ENCODE data around the gene NIF3L1.
A peak's percentile ranks its signal among the peaks of the same experiment; 100 is the strongest.

NIF3L1 gene

DNA sequence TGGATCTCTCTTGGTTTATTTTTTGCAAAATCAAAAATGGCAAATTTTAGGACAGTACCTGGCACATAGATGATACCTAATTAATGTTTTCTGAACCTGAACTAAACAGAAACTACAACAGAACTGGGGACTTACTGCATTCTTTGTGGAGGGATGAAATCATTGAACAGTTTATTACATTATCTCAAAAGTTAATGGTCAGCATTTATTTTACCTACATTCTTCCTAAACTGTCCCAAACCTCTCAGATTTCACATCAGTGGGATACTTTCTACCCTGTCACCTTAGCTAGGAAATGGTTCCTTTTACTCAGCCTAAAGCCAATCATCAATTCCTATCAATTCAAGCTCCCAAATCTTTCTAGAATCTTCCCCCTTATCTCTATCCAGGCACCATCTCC, 10.3 kb downstream of the NIF3L1 start:
- no peak overlapping the region for H3K9ac ChIP-seq (ENCODE audit: low read depth, low read length)
- no peaks in the 10 kb centered on the region for H3K9me3 ChIP-seq (ENCODE audit: insufficient read depth, low read length, severe bottlenecking)
- no peak overlapping the region for H3K27ac ChIP-seq (ENCODE audit: low read length)
- no peak overlapping the region for H3K4me2 ChIP-seq (ENCODE audit: insufficient read depth, low read length)
- TF ChIP-seq EZH2 (IDR thresholded peaks at IDR 0.05; ENCODE audit: borderline replicate concordance, low read depth, low read length, severe bottlenecking): no peak
- TF ChIP-seq, protein P1, sequence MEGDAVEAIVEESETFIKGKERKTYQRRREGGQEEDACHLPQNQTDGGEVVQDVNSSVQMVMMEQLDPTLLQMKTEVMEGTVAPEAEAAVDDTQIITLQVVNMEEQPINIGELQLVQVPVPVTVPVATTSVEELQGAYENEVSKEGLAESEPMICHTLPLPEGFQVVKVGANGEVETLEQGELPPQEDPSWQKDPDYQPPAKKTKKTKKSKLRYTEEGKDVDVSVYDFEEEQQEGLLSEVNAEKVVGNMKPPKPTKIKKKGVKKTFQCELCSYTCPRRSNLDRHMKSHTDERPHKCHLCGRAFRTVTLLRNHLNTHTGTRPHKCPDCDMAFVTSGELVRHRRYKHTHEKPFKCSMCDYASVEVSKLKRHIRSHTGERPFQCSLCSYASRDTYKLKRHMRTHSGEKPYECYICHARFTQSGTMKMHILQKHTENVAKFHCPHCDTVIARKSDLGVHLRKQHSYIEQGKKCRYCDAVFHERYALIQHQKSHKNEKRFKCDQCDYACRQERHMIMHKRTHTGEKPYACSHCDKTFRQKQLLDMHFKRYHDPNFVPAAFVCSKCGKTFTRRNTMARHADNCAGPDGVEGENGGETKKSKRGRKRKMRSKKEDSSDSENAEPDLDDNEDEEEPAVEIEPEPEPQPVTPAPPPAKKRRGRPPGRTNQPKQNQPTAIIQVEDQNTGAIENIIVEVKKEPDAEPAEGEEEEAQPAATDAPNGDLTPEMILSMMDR (IDR thresholded peaks at IDR 0.05; ENCODE audit: borderline replicate concordance, extremely low read depth, low read length, poor library complexity, severe bottlenecking): no peak
- no peak for DNase-seq
- peaks cover 2% of the 10 kb centered on the region; the same call in 1 of the 2 replicates for H3K4me1 ChIP-seq (ENCODE audit: insufficient read depth, low read length)
- H2AFZ ChIP-seq (ENCODE audit: low read depth, low read length): no peak overlapping the region
- H3K4me3 ChIP-seq (ENCODE audit: low read depth in 1 of 2, low read length in 2 of 2): no peak overlapping the region
- H3K36me3 ChIP-seq (ENCODE audit: insufficient read depth, low read length): peaks cover 89% of the 10 kb centered on the region
- H3K27me3 ChIP-seq (ENCODE audit: insufficient read depth, low read length, poor library complexity): no peaks in the 10 kb centered on the region
- H3K79me2 ChIP-seq (ENCODE audit: insufficient read depth, low read length): no peaks in the 10 kb centered on the region
- no peaks in the 10 kb centered on the region for H4K20me1 ChIP-seq (ENCODE audit: insufficient read depth, low read length)
- ATAC-seq (ENCODE audit: insufficient read depth, low read depth): no peak

DNA sequence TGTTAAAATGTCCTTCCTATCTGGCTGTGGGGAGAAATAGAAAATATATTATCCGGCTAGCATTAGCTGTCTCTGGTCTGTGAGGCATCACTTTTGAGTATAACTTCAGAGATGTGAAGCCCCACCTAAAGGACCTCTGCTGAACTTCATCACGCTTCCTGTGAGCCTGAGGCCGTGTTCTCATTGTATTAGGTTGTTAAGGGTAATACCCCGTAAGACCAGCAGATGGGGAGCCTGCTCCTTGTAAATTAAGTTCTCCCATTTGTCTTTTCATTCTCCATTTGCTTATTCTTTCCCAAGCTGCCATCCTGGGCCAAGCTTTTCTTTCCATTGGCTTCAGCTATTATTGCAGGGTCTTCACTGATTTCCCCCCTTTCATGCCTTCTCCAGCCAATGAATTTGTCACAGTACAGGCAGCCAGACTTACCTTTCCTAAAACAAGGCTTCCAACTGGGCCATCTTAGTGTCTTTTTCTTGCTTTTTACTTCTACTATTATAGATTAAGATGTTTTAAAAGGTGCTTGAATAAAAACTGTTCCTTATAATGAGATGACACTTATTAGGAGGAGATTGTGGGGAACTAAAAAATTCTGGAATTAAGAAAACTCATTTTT, 12.4 kb downstream of the NIF3L1 start:
- ATAC-seq (ENCODE audit: insufficient read depth, low read depth): peak; percentile 99
- no peak overlapping the region for H3K27ac ChIP-seq (ENCODE audit: low read length)

DNA sequence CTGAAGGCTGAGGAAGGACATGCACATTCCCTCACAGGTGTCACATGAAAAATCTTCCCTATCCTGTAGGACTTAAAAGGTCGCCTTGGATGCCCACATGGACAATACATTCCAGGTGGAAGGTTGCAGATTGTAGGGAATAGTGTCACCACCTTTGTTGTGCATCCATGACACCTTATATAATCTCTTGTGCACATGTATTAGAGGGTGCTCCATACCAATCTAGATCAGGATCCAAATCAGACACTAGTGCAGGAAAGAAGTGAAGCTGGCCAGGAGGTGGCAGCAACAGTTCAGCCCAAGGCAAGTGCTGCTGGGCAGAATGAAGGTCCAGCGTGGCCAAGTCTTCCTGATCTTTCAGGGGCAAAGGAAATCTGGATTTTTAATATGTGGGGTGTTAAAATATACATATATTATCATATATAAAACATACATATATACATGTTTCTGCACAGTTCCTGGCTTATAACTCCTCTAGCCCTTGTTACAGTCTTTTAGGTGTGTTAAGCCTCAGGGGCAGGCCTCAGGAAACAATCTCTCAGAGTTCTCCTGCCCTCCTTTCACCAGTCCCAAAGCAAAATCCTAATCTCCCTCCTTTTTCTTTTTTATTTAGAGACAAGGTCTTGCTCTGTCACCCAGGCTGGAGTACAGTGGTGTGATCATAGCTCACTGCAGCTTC, 16.6 kb downstream of the NIF3L1 start:
- Histone ChIP-seq H3K9ac (ENCODE audit: low read depth, low read length) (no peak overlapping the region), H2AFZ (ENCODE audit: low read depth, low read length) (no peak overlapping the region)
- TF ChIP-seq, protein P1 (IDR thresholded peaks at IDR 0.05; ENCODE audit: borderline replicate concordance, extremely low read depth, low read length, poor library complexity, severe bottlenecking): peak; percentile 78
- no peak for TF ChIP-seq EZH2 (IDR thresholded peaks at IDR 0.05; ENCODE audit: borderline replicate concordance, low read depth, low read length, severe bottlenecking)

More for the DNA sequence above, 12.4 kb downstream of the NIF3L1 start:
- no peaks in the 10 kb centered on the region for H3K79me2 ChIP-seq (ENCODE audit: insufficient read depth, low read length)
- TF ChIP-seq EZH2 (IDR thresholded peaks at IDR 0.05; ENCODE audit: borderline replicate concordance, low read depth, low read length, severe bottlenecking): no peak
- TF ChIP-seq, protein P1 (IDR thresholded peaks at IDR 0.05; ENCODE audit: borderline replicate concordance, extremely low read depth, low read length, poor library complexity, severe bottlenecking): peak; percentile 91
- peak overlapping the region; percentile 20; the same call in 1 of the 2 replicates for H2AFZ ChIP-seq (ENCODE audit: low read depth, low read length)
- H3K4me1 ChIP-seq (ENCODE audit: insufficient read depth, low read length): peaks cover 2% of the 10 kb centered on the region; the same call in 1 of the 2 replicates
- no peak overlapping the region for H3K9ac ChIP-seq (ENCODE audit: low read depth, low read length)
- no peak overlapping the region for H3K4me2 ChIP-seq (ENCODE audit: insufficient read depth, low read length)
- DNase-seq: peak; percentile 82
- no peaks in the 10 kb centered on the region for H3K27me3 ChIP-seq (ENCODE audit: insufficient read depth, low read length, poor library complexity)
- H3K9me3 ChIP-seq (ENCODE audit: insufficient read depth, low read length, severe bottlenecking): no peaks in the 10 kb centered on the region
- H4K20me1 ChIP-seq (ENCODE audit: insufficient read depth, low read length): no peaks in the 10 kb centered on the region
- no peak overlapping the region for H3K4me3 ChIP-seq (ENCODE audit: low read depth in 1 of 2, low read length in 2 of 2)
- peaks cover 87% of the 10 kb centered on the region for H3K36me3 ChIP-seq (ENCODE audit: insufficient read depth, low read length)

More for the DNA sequence above, 16.6 kb downstream of the NIF3L1 start:
- no peak overlapping the region for H3K4me2 ChIP-seq (ENCODE audit: insufficient read depth, low read length)
- no peak overlapping the region for H3K27ac ChIP-seq (ENCODE audit: low read length)
- DNase-seq: peak; percentile 58
- ATAC-seq (ENCODE audit: insufficient read depth, low read depth): peak; percentile 65
- H3K27me3 ChIP-seq (ENCODE audit: insufficient read depth, low read length, poor library complexity): no peaks in the 10 kb centered on the region
- peaks cover 2% of the 10 kb centered on the region; the same call in 1 of the 2 replicates for H3K4me1 ChIP-seq (ENCODE audit: insufficient read depth, low read length)
- H3K79me2 ChIP-seq (ENCODE audit: insufficient read depth, low read length): no peaks in the 10 kb centered on the region
- H3K9me3 ChIP-seq (ENCODE audit: insufficient read depth, low read length, severe bottlenecking): no peaks in the 10 kb centered on the region
- no peak overlapping the region for H3K4me3 ChIP-seq (ENCODE audit: low read depth in 1 of 2, low read length in 2 of 2)
- peaks cover 75% of the 10 kb centered on the region for H3K36me3 ChIP-seq (ENCODE audit: insufficient read depth, low read length)
- no peaks in the 10 kb centered on the region for H4K20me1 ChIP-seq (ENCODE audit: insufficient read depth, low read length)
